PFSK-1 (cell line): Measurements from ENCODE around the gene ADD3.

Source experiments
- FOXP2 ChIP-seq: optimal IDR thresholded peaks from 2 replicates; pipeline ENCODE3; 2011; ENCODE audit warnings: borderline replicate concordance, control low read depth, inconsistent platforms; ENCODE audit not compliant: insufficient read depth; ENCODE audit errors: extremely low read length, extremely low read depth
- POLR2AphosphoS5 ChIP-seq: IDR thresholded peaks from 2 replicates; pipeline ENCODE4 v1.6.1; 2012; ENCODE audit warnings: low read depth, mild to moderate bottlenecking, control low read depth, low read length, moderate library complexity
- REST ChIP-seq, 2 experiments: IDR thresholded peaks; 2 replicates each; pipeline versions ENCODE4 v1.6.1 to v1.8.0; 2011 to 2012; ENCODE audit warnings: low read depth in 2 of 2, low read length in 2 of 2, control low read depth in 1 of 2, inconsistent platforms in 1 of 2, mild to moderate bottlenecking in 1 of 2, moderate library complexity in 1 of 2; ENCODE audit not compliant: insufficient read depth in 1 of 2
- SIN3A ChIP-seq: IDR thresholded peaks from 2 replicates; pipeline ENCODE4 v1.6.1; 2012; ENCODE audit warnings: mild to moderate bottlenecking, low read length, moderate library complexity, borderline replicate concordance; ENCODE audit not compliant: insufficient read depth
- TAF1 ChIP-seq: IDR thresholded peaks from 2 replicates; pipeline ENCODE4 v1.6.1; 2012; ENCODE audit warnings: low read length, control low read depth, borderline replicate concordance; ENCODE audit not compliant: insufficient read depth

The ADD3 gene

DNA sequence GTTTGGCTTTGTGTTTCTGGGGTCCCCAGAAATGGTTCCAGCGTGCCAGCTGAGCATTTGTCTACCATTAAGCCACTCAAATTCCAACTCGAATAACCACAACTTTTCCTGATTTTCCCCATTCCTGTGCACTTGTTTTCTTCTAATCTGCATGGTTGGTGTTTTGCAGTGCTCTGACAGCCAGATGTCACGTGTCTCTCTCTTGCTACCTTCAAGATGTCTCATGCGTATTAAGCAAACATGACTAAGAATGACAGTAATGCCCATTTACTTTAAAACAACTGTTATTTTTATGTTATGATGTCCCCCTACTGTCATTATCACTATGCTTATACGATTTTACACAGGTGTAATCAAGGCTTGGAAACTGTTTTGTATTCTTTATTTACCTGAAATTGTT is 164.4 kb downstream of the ADD3 start:
- TF ChIP-seq FOXP2 (no peak), REST (IDR thresholded peaks at IDR 0.05; ENCODE audit: insufficient read depth in 1 of 2, low read depth in 2 of 2, low read length in 2 of 2) (no peak), TAF1 (no peak), POLR2AphosphoS5 (no peak), SIN3A (no peak)

DNA sequence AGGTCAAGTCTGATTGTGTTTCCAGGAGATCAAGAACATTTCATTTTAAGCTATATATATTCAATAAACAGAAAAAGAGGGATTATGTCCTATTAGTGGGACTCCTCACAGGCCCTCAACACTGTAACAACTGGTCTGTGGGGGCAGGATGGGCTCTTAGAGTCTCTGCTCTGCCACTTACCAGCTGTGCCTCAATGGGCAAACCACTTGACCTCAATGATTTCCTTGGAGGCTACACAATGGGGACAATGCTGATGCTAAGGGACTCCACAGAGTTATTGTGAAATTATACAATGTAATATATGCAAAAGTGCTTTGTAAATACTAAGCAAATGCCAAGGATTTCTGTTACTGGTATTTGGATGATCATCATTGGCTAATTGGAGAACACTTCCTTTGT is 166.4 kb downstream of the ADD3 start:
- TF ChIP-seq REST (IDR thresholded peaks at IDR 0.05; ENCODE audit: insufficient read depth in 1 of 2, low read depth in 2 of 2, low read length in 2 of 2), result no peak

- no peak for TF ChIP-seq FOXP2
Measured at GRCh38 chr10:110174816-110175215, 167.0 kb downstream of the ADD3 start.

DNA sequence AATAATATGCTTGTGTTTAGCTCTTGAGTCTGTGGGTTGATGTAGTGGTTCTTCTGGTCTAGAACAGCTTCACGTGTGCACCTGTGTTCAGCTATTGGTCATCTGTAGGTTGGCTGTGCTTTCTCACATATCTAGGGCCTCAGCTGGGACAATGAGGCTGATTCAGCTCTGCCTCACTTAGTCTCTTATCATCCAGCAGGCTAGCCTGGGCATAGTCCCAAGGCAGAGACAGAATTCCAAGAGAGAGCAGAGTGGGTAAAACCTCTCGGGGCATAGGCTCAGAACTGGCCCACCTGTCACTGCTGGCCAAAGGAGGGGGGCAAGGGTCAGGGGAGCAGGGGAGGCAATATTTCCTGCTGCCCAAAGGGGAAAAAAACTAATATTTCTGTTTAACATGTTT is 167.6 kb downstream of the ADD3 start:
- no peak for TF ChIP-seq SIN3A
- TF ChIP-seq REST (IDR thresholded peaks at IDR 0.05; ENCODE audit: insufficient read depth in 1 of 2, low read depth in 2 of 2, low read length in 2 of 2), result no peak
- TF ChIP-seq POLR2AphosphoS5, result no peak
- TF ChIP-seq FOXP2, result no peak
- no peak for TF ChIP-seq TAF1

DNA sequence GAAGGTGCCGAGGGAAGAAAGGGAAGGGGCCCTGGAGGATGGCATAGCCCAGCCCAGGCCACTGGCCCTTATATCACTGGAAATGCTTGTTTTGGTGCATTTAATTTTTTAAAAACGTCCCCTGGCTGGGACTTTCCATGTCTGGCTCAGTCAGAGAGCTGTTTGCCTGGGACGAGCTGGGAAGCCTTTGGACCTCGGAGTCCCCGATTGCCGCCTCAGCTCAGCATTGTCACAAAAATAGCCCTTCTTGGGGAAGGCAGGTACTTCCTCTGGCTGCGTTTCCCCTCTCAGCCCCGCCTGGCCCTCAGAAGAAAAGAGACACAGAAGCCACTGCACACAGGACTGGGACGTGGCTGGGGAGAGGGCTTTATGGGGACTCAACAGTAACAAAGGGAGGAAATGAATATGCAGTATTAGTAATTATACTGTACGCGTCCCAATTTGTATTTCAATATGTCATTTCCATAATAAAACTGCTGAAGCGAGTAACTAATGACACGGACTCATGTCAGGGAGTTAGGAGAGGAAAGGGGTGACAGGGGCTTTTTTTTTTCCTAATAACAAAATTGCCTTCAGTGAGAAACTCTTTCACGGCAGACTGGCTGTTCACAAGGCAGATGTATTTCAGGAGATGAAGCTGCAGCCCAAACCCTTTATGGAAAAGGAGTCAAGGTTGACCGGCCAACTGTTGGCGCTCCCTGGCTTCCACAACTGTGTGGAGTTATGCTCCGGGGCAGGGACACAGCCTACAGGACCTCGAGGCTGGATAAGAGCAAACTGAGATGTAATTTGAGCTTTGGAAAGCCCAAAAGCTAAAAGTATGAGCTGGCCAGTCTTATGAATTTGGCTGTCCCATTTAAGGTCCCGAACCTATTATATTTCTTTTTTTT is 168.6 kb downstream of the ADD3 start:
- no peak for TF ChIP-seq FOXP2
- TF ChIP-seq TAF1, result no peak
- TF ChIP-seq SIN3A, result no peak
- TF ChIP-seq POLR2AphosphoS5, result no peak
- no peak for TF ChIP-seq REST (IDR thresholded peaks at IDR 0.05; ENCODE audit: insufficient read depth in 1 of 2, low read depth in 2 of 2, low read length in 2 of 2)
